ENCODE measurements around the gene LPCAT1. TPM values are rescaled to one million over a fixed set of nuclear protein-coding genes. Genes with fewer than 3 reads are reported as not detected.

Gene LPCAT1
- total and polyA plus RNA-seq, 2 experiments from 2014 or later, result 22.2 to 48.4 TPM

DNA sequence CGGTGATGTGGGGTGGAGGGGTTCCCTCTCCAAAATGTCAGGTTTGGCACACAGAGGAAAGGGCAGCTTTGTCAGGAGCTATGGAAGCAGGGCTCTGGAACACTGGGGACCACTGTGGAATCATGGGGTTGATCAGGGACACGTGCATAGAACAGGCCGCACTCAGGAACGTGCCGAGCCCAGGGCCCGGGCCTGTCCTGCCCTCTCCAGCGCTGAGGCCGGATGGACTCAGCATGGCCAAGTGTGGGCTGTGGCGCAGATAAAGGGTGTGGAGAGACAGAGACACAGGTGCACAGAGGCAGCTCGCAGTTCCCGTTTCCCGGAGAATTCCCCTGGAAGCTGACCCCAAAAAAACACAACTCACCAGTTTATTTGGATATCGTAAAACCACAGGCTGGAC is 40.7 kb downstream of the LPCAT1 start:
- no peak overlapping the region for H3K9ac ChIP-seq
- no peaks in the 10 kb centered on the region for H3K9me3 ChIP-seq (ENCODE audit: low read depth)
- WGBS, 2 experiments (ENCODE audit: low coverage in 1 of 2, low lambda C conversion rate in 2 of 2, missing lambda C conversion rate in 2 of 2), result 90% methylated on average over 13 of the region's 13 CpGs
- TF ChIP-seq EZH2phosphoT487 (IDR thresholded peaks at IDR 0.05; ENCODE audit: insufficient read depth, low read depth), result no peak
- no peak for TF ChIP-seq EZH2 (IDR thresholded peaks at IDR 0.05; ENCODE audit: insufficient read depth, poor library complexity, severe bottlenecking)
- peaks cover 2% of the 10 kb centered on the region for H3F3A ChIP-seq (ENCODE audit: insufficient read depth)
- no peak overlapping the region for H3K27ac ChIP-seq
- DNase-seq, result no peak
- no peaks in the 10 kb centered on the region for H4K20me1 ChIP-seq (ENCODE audit: insufficient read depth)
- H3K4me2 ChIP-seq (ENCODE audit: unreplicated experiment), result no peak overlapping the region
- in situ Hi-C loops (cut with MboI), result loop anchor here (10.0 kb wide), 1 partner anchor 122 kb away; no protein-coding TSS in a partner anchor
- no peaks in the 10 kb centered on the region for H3K9me2 ChIP-seq (ENCODE audit: insufficient read depth)
- H3K4me3 ChIP-seq, result no peak overlapping the region
- H3K27me3 ChIP-seq (replicated peaks; ENCODE audit: insufficient read depth), result no peaks in the 10 kb centered on the region
- H2AFZ ChIP-seq, result no peak overlapping the region
- H3K79me2 ChIP-seq (ENCODE audit: insufficient read depth), result no peaks in the 10 kb centered on the region
- H3K4me1 ChIP-seq (ENCODE audit: insufficient read depth), result no peaks in the 10 kb centered on the region
- peaks cover 10% of the 10 kb centered on the region for H3K36me3 ChIP-seq (ENCODE audit: low read depth)

DNA sequence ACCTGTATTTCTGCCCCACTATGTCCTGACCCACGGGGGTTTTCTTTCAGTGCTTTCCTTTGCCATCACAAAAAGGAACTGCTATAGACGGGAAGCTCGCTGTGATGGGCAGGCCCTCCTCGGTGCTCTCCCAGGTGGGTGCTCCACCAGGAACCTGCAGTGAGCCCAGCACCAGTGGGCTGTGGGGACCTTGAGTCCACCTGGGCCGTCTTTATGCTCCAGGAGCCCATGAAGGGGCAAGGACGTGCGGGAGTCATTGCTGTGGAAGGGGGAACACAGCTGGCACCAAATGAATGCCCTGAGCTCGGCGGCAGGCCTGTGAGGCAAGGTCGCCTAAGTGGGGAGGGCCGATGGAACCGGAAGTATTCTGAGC is 41.8 kb downstream of the LPCAT1 start:
- no peaks in the 10 kb centered on the region for H3K4me1 ChIP-seq (ENCODE audit: insufficient read depth)
- peaks cover 7% of the 10 kb centered on the region for H3K36me3 ChIP-seq (ENCODE audit: low read depth)
- WGBS, 2 experiments (ENCODE audit: low coverage in 1 of 2, low lambda C conversion rate in 2 of 2, missing lambda C conversion rate in 2 of 2), result 92 to 96% methylated on average over 9 to 12 of the region's 12 CpGs
- H4K20me1 ChIP-seq (ENCODE audit: insufficient read depth), result no peaks in the 10 kb centered on the region
- no peaks in the 10 kb centered on the region for H3K9me3 ChIP-seq (ENCODE audit: low read depth)
- no peaks in the 10 kb centered on the region for H3K9me2 ChIP-seq (ENCODE audit: insufficient read depth)
- in situ Hi-C loops (cut with MboI), result loop anchor here (10.0 kb wide), 1 partner anchor 123 kb away; no protein-coding TSS in a partner anchor
- TF ChIP-seq EZH2phosphoT487 (IDR thresholded peaks at IDR 0.05; ENCODE audit: insufficient read depth, low read depth), result no peak
- TF ChIP-seq EZH2 (IDR thresholded peaks at IDR 0.05; ENCODE audit: insufficient read depth, poor library complexity, severe bottlenecking), result no peak
- H3K4me2 ChIP-seq (ENCODE audit: unreplicated experiment), result no peak overlapping the region
- no peaks in the 10 kb centered on the region for H3K79me2 ChIP-seq (ENCODE audit: insufficient read depth)
- H3K27me3 ChIP-seq (replicated peaks; ENCODE audit: insufficient read depth), result no peaks in the 10 kb centered on the region
- H3K4me3 ChIP-seq, result no peak overlapping the region
- H2AFZ ChIP-seq, result no peak overlapping the region
- no peaks in the 10 kb centered on the region for H3F3A ChIP-seq (ENCODE audit: insufficient read depth)
- H3K27ac ChIP-seq, result no peak overlapping the region
- DNase-seq, result no peak
- H3K9ac ChIP-seq, result no peak overlapping the region

DNA sequence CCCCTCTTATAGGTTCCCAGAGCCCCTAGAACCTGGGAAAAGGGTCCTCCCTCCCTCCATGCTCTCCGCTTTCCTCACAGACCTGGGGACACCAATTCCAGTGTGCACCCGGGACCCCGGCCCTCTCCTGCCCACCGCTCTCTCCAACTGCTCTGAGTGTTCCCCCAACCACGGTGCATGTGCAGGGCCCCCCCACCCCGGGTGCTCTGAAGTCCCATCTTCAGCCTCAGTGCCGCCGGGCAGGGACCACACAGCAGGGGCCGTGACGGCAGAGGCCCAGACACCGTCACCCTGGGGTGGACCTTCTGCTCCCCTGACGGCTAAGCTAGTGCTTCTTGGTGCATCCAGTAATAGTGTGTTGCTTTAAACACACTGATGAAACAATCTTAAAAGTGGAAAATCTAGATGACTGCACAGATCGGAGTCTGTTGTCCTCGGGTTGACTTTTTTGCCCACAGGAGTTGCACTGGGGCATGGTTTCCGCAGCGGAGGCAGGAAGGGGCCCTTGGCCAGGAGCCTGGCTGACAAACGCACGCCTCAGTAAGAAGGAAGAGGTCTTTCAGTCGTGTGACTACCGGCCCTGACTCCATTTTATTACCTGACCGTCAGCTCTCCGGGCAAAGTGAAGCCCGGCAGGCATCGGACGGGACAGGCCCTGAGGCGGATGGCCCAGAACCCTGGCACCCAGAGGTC is 42.3 kb downstream of the LPCAT1 start:
- Histone ChIP-seq H3K4me1 (ENCODE audit: insufficient read depth) (no peaks in the 10 kb centered on the region), H3K36me3 (ENCODE audit: low read depth) (peaks cover 7% of the 10 kb centered on the region), H3K9ac (no peak overlapping the region), H3K9me2 (ENCODE audit: insufficient read depth) (no peaks in the 10 kb centered on the region), H3K4me3 (no peak overlapping the region), H3K4me2 (ENCODE audit: unreplicated experiment) (no peak overlapping the region), H3K79me2 (ENCODE audit: insufficient read depth) (no peaks in the 10 kb centered on the region), H2AFZ (no peak overlapping the region), H4K20me1 (ENCODE audit: insufficient read depth) (no peaks in the 10 kb centered on the region), H3K9me3 (ENCODE audit: low read depth) (no peaks in the 10 kb centered on the region), H3F3A (ENCODE audit: insufficient read depth) (no peaks in the 10 kb centered on the region), H3K27me3 (replicated peaks; ENCODE audit: insufficient read depth) (no peaks in the 10 kb centered on the region), H3K27ac (no peak overlapping the region)
- no peak for DNase-seq
- no peak for TF ChIP-seq EZH2phosphoT487 (IDR thresholded peaks at IDR 0.05; ENCODE audit: insufficient read depth, low read depth)
- TF ChIP-seq EZH2 (IDR thresholded peaks at IDR 0.05; ENCODE audit: insufficient read depth, poor library complexity, severe bottlenecking), result no peak
- WGBS, 2 experiments (ENCODE audit: low coverage in 1 of 2, low lambda C conversion rate in 2 of 2, missing lambda C conversion rate in 2 of 2), result 91 to 95% methylated on average over 23 to 26 of the region's 26 CpGs
- in situ Hi-C loops (cut with MboI), result loop anchor here (10.0 kb wide), 1 partner anchor 123 kb away; no protein-coding TSS in a partner anchor

DNA sequence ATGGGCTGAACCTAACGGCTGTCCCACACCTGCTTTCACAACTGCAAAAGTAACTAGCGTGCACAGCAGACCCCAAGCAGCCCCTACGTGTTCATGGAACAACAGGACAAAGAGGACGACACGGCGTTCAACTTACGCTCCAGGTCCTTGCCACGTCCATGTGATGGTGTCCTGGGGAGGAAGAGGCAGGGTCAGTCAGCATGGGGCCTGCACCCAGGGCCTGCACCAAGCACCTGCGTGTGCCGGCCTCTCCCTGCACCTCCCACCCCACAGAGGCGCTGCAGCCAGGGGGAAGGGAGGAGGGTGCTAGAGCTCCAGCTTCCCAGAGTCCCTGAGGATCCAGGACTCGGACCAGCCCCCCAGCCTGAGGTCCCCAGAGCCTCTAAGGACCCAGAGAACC is 43.0 kb downstream of the LPCAT1 start:
- Histone ChIP-seq H3K4me3 (no peak overlapping the region), H4K20me1 (ENCODE audit: insufficient read depth) (no peaks in the 10 kb centered on the region), H3K79me2 (ENCODE audit: insufficient read depth) (no peaks in the 10 kb centered on the region), H3F3A (ENCODE audit: insufficient read depth) (no peaks in the 10 kb centered on the region), H3K9ac (no peak overlapping the region), H2AFZ (no peak overlapping the region), H3K27me3 (replicated peaks; ENCODE audit: insufficient read depth) (no peaks in the 10 kb centered on the region), H3K36me3 (ENCODE audit: low read depth) (peaks cover 11% of the 10 kb centered on the region), H3K27ac (no peak overlapping the region), H3K9me3 (ENCODE audit: low read depth) (no peaks in the 10 kb centered on the region), H3K9me2 (ENCODE audit: insufficient read depth) (no peaks in the 10 kb centered on the region), H3K4me2 (ENCODE audit: unreplicated experiment) (no peak overlapping the region), H3K4me1 (ENCODE audit: insufficient read depth) (no peaks in the 10 kb centered on the region)
- DNase-seq, result no peak
- TF ChIP-seq EZH2 (IDR thresholded peaks at IDR 0.05; ENCODE audit: insufficient read depth, poor library complexity, severe bottlenecking) (no peak), EZH2phosphoT487 (IDR thresholded peaks at IDR 0.05; ENCODE audit: insufficient read depth, low read depth) (no peak)
- 88 to 91% methylated on average over 12 of the region's 12 CpGs for WGBS, 2 experiments (ENCODE audit: low coverage in 1 of 2, low lambda C conversion rate in 2 of 2, missing lambda C conversion rate in 2 of 2)
- in situ Hi-C loops (cut with MboI), result loop anchor here (10.0 kb wide), 1 partner anchor 124 kb away; no protein-coding TSS in a partner anchor
